ENCODE data around the gene ZNRF1. TPM values are rescaled to one million over a fixed set of nuclear protein-coding genes. Genes with fewer than 3 reads are reported as not detected.
A peak's percentile ranks its signal among the peaks of the same experiment; 100 is the strongest.
"Not testable (repeated sequence)": the region's sequence is repeated elsewhere in the genome, so short reads cannot be mapped to it uniquely, and the experiment has no call there.

Gene ZNRF1
- total RNA-seq, 4 donors from 2014 or later = 12.8 to 24.1 (median 19.0) TPM

DNA sequence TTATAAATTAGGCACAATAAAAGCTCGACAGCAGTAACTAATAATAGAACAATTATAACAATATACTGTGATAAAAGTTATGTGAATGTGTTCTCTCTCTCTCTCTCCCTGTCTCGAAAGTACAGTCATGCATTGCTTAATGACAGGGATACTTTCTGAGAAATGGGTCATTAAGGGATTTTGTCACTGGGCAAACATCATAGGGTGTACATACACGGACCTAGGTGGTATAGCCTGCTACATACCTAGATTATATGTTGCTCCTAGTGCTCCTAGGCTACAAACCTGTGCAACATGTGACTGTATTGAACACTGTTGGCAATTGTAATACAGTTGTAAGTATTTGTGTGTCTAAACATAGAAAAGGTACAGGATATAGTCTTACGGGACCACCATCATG lies 6.9 kb downstream of the ZNRF1 start:
- Histone ChIP-seq H3K4me3 (no peak overlapping the region), H3K27ac (no peak overlapping the region), H3K27me3 (no peaks in the 10 kb centered on the region), H3K9me3 (no peaks in the 10 kb centered on the region), H3K36me3 (no peaks in the 10 kb centered on the region), H3K4me1 (peaks cover 0 to 49% (median 2%) of the 10 kb centered on the region in 3 donors)
- TF ChIP-seq POLR2AphosphoS5 (IDR thresholded peaks at IDR 0.05) (no peak), EP300 (IDR thresholded peaks at IDR 0.05) (no peak), CTCF (IDR thresholded peaks at IDR 0.05) (no peak)
- 78 to 84% methylated on average over 4 of the region's 4 CpGs for WGBS, 2 donors (ENCODE audit: low coverage in 1 of 2)
- no peak for ATAC-seq

DNA sequence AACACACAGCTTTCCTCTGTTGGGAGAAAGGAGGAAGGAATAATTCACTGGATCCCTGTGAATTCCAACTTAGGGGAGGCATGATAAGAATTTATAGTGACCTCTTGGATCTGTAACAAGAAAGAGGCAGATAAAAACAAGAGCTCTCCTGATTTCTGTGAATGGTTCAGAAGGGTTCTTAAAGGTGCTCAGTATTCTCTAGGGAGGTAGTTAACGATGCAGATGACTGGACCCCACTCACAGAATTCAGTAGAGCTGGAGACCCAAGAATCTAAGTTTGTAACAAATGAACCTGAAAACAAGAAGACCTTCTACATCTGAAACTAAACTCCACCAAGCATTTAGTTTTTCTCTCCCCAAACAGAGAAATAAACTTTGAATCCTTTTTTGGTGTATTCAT lies 8.6 kb downstream of the ZNRF1 start:
- Histone ChIP-seq H3K27me3 (no peaks in the 10 kb centered on the region), H3K4me3 (no peak overlapping the region), H3K27ac (no peak overlapping the region), H3K4me1 (peaks cover 8 to 49% (median 15%) of the 10 kb centered on the region in 3 donors), H3K36me3 (no peaks in the 10 kb centered on the region), H3K9me3 (no peaks in the 10 kb centered on the region)
- WGBS, 2 donors (ENCODE audit: low coverage in 1 of 2) = 82 to 100% methylated on average over 1 of the region's 1 CpG
- TF ChIP-seq CTCF (IDR thresholded peaks at IDR 0.05) (no peak), EP300 (IDR thresholded peaks at IDR 0.05) (no peak)
- no peak for ATAC-seq

GRCh38 chr16:75010427-75010826 lies 11.6 kb downstream of the ZNRF1 start:
- Histone ChIP-seq H3K4me1 (peaks cover 11 to 58% (median 19%) of the 10 kb centered on the region in 3 donors), H3K27ac (no peak overlapping the region), H3K27me3 (no peaks in the 10 kb centered on the region), H3K4me3 (no peak overlapping the region), H3K9me3 (no peaks in the 10 kb centered on the region), H3K36me3 (no peaks in the 10 kb centered on the region)
- 60 to 88% methylated on average over 2 to 3 of the region's 3 CpGs for WGBS, 2 donors (ENCODE audit: low coverage in 1 of 2)
- TF ChIP-seq POLR2AphosphoS5 (IDR thresholded peaks at IDR 0.05) (no peak), POLR2A (IDR thresholded peaks at IDR 0.05) (no peak), CTCF (IDR thresholded peaks at IDR 0.05) (no peak), EP300 (IDR thresholded peaks at IDR 0.05) (no peak)
- no peak for ATAC-seq

GRCh38 chr16:75011634-75012307 lies 12.9 kb downstream of the ZNRF1 start:
- TF ChIP-seq CTCF (IDR thresholded peaks at IDR 0.05) (no peak), POLR2AphosphoS5 (IDR thresholded peaks at IDR 0.05) (peak; percentile 82)
- Histone ChIP-seq H3K4me3 (no peak overlapping the region), H3K27me3 (no peaks in the 10 kb centered on the region), H3K27ac (peak overlapping the region; percentile 76 to 85 (median 82)), H3K4me1 (peaks cover 11 to 53% (median 19%) of the 10 kb centered on the region in 3 donors), H3K9me3 (no peaks in the 10 kb centered on the region), H3K36me3 (no peaks in the 10 kb centered on the region)
- 7 to 10% methylated on average over 2 to 3 of the region's 3 CpGs for WGBS, 2 donors (ENCODE audit: low coverage in 1 of 2)
- ATAC-seq = peak; percentile 76

- peak; percentile 40 for ATAC-seq
- peaks cover 11 to 53% (median 19%) of the 10 kb centered on the region in 3 donors for H3K4me1 ChIP-seq
- H3K4me3 ChIP-seq = peak overlapping the region in 1 of 2 donors; percentile 2
These were observed 13.7 kb downstream of the ZNRF1 start for GRCh38 chr16:75012380-75013081.

DNA sequence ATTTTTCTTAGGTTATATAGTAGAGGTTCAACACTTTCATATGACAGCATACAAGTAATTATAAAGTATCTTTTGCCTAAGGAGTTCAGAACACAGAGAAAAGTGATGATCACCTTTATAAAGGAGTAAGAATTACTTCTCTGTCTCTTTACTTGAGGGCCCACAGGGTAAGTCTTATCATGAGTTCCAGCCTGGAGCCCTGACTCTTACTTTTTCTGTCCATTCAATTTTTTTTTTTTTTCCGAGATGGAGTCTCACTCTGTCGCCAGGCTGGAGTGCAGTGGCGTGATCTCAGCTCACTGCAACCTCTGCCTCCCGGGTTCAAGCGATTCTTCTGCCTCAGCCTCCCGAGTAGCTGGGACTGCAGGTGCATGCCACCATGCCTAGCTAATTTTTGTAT lies 14.3 kb downstream of the ZNRF1 start:
- whole genome bisulfite sequencing, 2 donors (ENCODE audit: low coverage in 1 of 2) = 88 to 92% methylated on average over 5 to 6 of the region's 6 CpGs
- H3K4me1 ChIP-seq = peaks cover 11 to 56% (median 22%) of the 10 kb centered on the region in 3 donors
- H3K4me3 ChIP-seq, H3K36me3 ChIP-seq, ATAC-seq, H3K9me3 ChIP-seq, H3K27me3 ChIP-seq: not testable (repeated sequence)
- H3K27ac ChIP-seq = peak overlapping the region in 3 of 4 donors; percentile 79 to 85 (median 85)

More at GRCh38 chr16:75012380-75013081, 13.7 kb downstream of the ZNRF1 start:
- Histone ChIP-seq H3K27me3 (no peaks in the 10 kb centered on the region), H3K27ac (peak overlapping the region; percentile 76 to 85 (median 82)), H3K36me3 (no peaks in the 10 kb centered on the region), H3K9me3 (no peaks in the 10 kb centered on the region)
- 18 to 38% methylated on average over 7 of the region's 8 CpGs for WGBS, 2 donors (ENCODE audit: low coverage in 1 of 2)
- no peak for TF ChIP-seq CTCF (IDR thresholded peaks at IDR 0.05)
- TF ChIP-seq POLR2AphosphoS5 (IDR thresholded peaks at IDR 0.05) = peak; percentile 52
